ENCODE data around the gene SPTB. TPM values are rescaled to one million over a fixed set of nuclear protein-coding genes. Genes with fewer than 3 reads are reported as not detected.

The SPTB gene
- total and polyA plus RNA-seq, 9 of the 15 experiments (the other 6 are each of a cell fraction or from before 2014, with no cell fraction given): 0.21 to 45.9 (median 11.7) TPM

DNA sequence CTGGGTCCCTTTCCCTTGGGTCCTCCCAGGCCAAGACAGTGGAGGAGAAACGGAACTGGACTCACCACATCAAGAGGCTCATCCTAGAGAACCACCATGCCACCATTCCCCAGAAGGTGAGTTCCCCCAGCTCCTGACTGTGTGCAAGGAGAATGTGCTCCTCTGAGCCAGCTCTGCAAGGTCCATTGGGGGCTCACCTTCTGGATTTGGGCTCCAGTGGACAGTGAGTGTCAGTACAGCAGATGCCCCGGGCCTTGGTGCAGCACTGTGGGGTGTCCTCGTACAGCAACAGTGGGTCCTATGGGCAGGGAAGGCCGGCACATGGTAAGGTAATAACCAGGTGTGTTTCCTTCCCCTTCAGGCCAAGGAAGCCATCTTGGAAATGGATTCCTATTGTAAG is 147.6 kb downstream of the SPTB start (continued):
- TF ChIP-seq, protein P1, sequence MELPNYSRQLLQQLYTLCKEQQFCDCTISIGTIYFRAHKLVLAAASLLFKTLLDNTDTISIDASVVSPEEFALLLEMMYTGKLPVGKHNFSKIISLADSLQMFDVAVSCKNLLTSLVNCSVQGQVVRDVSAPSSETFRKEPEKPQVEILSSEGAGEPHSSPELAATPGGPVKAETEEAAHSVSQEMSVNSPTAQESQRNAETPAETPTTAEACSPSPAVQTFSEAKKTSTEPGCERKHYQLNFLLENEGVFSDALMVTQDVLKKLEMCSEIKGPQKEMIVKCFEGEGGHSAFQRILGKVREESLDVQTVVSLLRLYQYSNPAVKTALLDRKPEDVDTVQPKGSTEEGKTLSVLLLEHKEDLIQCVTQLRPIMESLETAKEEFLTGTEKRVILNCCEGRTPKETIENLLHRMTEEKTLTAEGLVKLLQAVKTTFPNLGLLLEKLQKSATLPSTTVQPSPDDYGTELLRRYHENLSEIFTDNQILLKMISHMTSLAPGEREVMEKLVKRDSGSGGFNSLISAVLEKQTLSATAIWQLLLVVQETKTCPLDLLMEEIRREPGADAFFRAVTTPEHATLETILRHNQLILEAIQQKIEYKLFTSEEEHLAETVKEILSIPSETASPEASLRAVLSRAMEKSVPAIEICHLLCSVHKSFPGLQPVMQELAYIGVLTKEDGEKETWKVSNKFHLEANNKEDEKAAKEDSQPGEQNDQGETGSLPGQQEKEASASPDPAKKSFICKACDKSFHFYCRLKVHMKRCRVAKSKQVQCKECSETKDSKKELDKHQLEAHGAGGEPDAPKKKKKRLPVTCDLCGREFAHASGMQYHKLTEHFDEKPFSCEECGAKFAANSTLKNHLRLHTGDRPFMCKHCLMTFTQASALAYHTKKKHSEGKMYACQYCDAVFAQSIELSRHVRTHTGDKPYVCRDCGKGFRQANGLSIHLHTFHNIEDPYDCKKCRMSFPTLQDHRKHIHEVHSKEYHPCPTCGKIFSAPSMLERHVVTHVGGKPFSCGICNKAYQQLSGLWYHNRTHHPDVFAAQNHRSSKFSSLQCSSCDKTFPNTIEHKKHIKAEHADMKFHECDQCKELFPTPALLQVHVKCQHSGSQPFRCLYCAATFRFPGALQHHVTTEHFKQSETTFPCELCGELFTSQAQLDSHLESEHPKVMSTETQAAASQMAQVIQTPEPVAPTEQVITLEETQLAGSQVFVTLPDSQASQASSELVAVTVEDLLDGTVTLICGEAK (IDR thresholded peaks at IDR 0.05): no peak
- TF ChIP-seq, protein P1 (CRISPR knock-in tag; IDR thresholded peaks at IDR 0.05): no peak
- TF ChIP-seq, protein P2, sequence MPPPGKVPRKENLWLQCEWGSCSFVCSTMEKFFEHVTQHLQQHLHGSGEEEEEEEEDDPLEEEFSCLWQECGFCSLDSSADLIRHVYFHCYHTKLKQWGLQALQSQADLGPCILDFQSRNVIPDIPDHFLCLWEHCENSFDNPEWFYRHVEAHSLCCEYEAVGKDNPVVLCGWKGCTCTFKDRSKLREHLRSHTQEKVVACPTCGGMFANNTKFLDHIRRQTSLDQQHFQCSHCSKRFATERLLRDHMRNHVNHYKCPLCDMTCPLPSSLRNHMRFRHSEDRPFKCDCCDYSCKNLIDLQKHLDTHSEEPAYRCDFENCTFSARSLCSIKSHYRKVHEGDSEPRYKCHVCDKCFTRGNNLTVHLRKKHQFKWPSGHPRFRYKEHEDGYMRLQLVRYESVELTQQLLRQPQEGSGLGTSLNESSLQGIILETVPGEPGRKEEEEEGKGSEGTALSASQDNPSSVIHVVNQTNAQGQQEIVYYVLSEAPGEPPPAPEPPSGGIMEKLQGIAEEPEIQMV (tag; conservative IDR thresholded peaks at IDR 0.05; ENCODE audit: low read depth): no peak
- TF ChIP-seq REST (IDR thresholded peaks at IDR 0.05; ENCODE audit: borderline replicate concordance) (no peak), REST (CRISPR knock-in tag; IDR thresholded peaks at IDR 0.05; ENCODE audit: low read depth) (no peak), POLR3A (IDR thresholded peaks at IDR 0.05; ENCODE audit: borderline replicate concordance, extremely low read depth, insufficient read depth, insufficient read length) (no peak), CEBPG (CRISPR knock-in tag; IDR thresholded peaks at IDR 0.05) (no peak), CEBPG (tag; conservative IDR thresholded peaks at IDR 0.05 in 1 of 2, IDR thresholded peaks at IDR 0.05 in 1 of 2) (no peak), ZNF780A (CRISPR knock-in tag; IDR thresholded peaks at IDR 0.05) (no peak)

Measured in K562 (cell line).